Measurements from ENCODE around the gene PRPF38B.
A peak's percentile ranks its signal among the peaks of the same experiment; 100 is the strongest.
"Not testable (repeated sequence)": the region's sequence is repeated elsewhere in the genome, so short reads cannot be mapped to it uniquely, and the experiment has no call there.

The PRPF38B gene, protein sequence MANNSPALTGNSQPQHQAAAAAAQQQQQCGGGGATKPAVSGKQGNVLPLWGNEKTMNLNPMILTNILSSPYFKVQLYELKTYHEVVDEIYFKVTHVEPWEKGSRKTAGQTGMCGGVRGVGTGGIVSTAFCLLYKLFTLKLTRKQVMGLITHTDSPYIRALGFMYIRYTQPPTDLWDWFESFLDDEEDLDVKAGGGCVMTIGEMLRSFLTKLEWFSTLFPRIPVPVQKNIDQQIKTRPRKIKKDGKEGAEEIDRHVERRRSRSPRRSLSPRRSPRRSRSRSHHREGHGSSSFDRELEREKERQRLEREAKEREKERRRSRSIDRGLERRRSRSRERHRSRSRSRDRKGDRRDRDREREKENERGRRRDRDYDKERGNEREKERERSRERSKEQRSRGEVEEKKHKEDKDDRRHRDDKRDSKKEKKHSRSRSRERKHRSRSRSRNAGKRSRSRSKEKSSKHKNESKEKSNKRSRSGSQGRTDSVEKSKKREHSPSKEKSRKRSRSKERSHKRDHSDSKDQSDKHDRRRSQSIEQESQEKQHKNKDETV

DNA sequence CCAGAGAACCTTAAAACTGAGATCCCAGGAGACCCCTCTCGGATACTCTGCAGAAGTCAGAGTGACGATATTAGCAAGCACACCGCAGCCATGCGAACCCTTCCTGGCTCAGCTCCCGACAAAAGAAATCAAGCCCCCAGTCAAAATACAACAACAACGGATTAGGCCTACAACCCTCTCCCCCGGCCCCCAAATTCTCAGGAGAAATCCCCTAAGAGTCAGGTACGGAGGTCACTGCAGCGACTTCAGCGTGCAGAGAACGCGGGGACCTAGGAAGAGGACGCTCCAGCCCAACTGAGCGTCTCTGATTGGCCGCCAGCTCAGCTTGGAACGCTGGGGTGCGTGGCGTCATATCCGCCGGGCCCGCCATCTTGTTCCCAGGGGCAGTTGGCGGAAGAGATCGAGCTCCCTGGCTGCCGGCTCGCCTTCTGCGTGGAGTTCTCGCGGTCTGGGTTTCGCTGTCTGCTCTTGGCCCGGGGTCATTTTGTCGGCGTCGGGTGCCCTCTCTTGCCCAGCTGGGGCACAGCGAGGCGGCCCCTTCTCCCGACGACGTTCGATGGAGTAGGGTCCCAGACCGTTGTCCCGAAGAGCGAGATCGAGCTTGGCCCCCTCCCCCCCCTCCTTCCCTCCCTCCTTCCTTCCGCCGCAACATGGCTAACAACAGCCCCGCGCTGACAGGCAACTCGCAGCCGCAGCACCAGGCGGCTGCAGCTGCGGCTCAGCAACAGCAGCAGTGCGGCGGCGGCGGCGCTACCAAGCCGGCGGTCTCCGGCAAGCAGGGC, at the start of gene PRPF38B:
PRPF38B (plus strand) TSS at position 369 of the 782 bp plus-strand sequence; CDS start at position 651, 282 bp downstream.
- DNase-seq (ENCODE audit: low read depth in 2 of 2): peak; percentile 91 to 93

DNA sequence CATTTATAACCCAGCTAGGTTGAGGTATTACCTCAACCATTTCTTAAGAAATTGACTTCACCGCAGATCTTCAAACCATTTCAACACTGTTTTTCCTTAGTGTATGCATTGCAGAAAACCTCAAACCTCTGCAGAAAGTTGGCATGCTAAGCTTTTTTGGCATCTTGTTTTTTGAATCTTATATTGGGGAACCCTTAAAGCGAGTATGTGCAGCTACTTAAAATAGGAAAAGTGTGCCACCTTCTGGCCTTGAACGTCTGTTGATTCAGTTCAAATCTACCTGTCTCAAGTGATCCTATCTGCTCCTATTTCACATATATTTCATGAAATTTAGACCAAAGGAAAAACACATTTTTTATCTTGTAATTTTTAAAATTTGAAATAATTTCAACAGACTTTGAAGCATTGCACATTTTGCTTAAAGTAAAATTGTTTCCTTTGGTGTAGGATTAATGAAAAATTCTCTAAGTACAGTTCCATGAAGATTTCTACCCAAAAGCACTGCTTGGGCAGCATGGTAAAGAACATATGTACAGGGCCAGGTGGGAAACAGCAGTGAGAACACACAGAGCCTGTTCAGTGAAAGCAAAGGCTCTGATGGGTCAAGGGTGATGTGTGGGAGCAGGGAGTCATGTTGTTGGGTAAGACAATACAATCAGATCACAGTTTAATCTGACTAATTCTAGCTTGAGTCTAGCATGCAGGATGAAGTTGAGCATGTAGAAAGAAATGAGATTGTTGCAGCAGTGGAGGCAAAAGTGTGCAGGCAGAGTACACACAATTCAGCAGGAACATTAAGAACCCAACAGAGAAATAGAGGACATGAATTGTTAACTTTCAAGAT, 48.4 kb upstream of the PRPF38B start:
- peak in 1 of 2 donors; percentile 39 for DNase-seq (ENCODE audit: low read depth in 2 of 2)

DNA sequence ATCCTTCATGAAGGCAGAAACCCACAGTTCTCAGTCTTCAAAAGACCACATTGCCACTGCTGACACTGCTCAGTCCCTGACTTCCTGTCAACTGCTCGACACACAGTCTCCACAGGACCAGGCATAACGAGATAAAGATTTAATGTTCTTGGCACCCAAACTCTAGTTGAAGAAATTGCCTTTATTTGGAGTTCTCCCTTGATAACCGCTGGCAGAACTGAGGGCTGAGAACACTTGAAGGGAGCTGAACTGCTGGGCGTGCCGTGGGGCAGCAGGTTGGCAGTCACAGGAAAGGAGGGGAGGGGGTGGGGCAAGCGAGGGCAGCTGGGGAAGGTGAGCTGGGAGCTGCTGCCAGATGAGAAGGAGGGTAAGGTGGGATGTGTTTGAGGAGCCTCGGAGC, 47.1 kb upstream of the PRPF38B start:
- peak in 1 of 2 donors; percentile 13 for DNase-seq (ENCODE audit: low read depth in 2 of 2)

DNA sequence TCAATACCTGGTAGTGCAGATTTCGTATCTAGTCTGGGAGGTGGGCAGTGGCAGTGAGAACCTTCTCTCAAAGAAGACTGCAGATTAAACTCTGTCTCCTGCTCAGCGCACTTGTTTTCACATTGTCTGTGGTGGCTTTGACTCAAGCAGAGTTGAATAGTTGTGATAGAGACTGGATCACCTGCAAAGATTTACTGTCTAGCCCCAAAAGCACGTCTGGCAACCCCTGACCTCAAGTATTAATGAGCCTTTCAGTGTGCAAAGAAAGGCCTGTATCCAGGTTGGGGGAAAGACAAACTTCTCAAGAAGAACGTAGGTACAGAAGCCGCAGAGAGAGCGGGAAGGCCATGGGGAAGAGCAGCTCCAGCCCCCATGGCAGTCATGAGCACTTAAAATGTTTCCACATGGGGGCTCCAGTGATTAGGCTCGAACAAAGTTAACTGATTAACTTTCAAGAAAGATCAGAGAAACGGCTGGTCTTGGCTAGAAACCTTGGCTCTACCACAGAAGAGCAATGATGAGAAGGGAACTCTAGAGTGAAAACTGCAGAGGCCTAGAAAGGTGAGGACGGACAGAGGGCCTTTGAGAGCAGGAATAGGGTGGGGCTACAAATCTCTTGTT, 46.4 kb upstream of the PRPF38B start:
- DNase-seq (ENCODE audit: low read depth in 2 of 2): no peak

DNA sequence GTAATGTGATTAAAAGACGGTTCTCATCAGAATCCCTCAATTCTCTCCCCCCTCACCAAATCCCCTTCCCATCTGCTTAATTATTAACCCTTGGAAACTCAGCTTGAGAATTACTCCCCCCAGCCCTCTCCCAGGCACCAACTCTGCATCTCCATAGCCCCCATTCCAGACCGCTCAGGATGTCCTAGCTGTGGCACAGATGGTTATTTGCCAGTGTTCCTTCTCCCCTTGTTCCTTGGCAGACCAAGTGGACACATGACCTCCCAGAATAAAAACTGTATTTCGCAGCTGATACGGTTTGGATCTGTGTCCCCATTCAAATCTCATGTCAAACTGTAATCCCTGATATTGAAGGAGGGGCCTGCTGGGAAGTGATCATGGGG, 45.9 kb upstream of the PRPF38B start:
- DNase-seq (ENCODE audit: low read depth in 2 of 2): no peak

DNA sequence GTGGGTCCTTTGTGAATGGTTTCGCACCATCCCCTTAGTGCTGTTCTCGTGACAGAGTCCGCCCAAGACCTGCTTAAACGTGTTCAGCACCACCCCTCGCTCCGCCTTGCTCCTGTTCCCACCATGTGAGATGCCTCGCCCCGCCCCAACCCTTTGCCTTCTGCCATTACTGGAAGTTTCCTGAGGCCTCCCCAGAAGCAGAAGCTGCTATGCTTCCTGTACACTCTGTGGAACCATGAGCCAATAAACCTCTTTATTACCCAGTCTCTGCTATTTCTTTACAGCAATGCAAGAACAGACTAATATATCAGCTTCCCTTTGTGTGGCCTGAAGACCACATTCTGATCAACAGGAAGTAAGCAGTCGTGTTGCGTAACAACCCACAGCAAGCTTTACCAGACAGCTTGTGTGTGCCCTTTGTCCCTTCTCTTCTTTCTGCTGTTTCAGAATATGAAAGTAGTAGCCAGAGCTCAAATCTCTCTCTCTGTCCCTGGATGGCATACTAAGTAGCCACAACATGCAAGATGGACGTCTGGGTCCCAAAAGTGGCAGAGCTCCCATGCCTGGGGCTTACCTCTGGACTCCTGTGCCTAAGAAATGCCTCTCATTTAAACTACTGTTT, 45.4 kb upstream of the PRPF38B start:
- peak; percentile 70 to 74 for DNase-seq (ENCODE audit: low read depth in 2 of 2)

DNA sequence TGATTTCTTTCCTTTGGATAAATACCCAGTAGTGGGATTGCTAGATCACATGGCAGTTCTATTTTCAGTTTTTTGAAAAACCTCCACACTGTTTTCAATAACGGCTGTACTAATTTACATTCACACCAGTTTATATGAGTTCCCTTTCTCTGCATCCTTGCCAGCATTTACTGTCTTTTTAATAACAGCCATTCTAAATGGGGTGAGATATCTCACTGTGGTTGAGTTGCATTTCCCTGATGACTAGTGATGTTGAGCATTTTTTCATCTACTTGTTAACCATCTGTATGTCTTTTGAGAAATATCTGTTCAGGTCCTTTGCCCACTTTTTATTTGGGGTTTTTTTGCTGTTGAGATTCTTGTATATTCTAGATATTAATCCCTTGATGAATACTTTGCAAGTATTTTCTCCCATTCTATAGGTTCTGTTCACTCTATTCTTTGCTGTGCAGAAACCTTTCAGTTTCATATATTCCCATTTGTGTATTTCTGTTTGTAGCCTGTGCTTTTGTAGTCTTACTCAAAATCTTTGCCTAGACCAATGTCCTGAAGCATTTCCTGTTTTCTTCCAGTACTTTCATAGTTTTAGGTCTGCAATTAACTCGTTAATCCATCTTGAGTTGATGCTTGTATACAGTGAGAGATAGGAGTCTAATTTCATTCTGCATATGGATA, 38.5 kb upstream of the PRPF38B start:
- no peak for DNase-seq (ENCODE audit: low read depth in 2 of 2)

DNA sequence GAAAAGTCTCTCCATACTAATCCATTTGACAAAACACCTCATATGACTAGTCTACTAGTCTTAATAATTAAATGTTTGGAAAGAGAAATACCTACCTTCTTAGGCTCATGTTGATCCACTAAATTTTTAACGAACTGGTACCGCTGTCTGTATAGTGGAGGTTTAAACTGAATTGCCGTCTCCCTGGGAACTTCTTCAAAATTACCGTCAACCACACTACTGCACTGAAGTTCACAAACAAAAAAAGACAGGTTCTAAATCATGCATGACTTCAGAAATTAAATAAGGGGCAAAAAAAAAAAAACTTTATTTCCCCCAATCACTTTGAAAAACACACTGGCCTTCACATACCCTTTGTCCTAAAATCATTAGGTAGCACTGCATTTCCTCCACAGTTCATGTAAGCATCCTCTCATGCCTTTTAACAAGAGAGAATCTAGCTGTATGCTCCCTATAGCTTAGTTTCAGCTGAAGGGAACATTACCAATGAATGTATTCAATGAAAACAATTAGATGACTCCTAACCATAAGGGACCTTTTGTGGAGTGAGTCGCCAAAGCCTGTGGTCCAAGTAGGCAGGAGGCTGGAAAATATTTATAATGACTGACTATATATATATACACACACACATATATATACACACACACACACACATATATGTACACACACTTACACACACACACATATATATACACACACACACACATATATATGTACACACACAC, 34.6 kb upstream of the PRPF38B start:
- no peak for DNase-seq (ENCODE audit: low read depth in 2 of 2)

DNA sequence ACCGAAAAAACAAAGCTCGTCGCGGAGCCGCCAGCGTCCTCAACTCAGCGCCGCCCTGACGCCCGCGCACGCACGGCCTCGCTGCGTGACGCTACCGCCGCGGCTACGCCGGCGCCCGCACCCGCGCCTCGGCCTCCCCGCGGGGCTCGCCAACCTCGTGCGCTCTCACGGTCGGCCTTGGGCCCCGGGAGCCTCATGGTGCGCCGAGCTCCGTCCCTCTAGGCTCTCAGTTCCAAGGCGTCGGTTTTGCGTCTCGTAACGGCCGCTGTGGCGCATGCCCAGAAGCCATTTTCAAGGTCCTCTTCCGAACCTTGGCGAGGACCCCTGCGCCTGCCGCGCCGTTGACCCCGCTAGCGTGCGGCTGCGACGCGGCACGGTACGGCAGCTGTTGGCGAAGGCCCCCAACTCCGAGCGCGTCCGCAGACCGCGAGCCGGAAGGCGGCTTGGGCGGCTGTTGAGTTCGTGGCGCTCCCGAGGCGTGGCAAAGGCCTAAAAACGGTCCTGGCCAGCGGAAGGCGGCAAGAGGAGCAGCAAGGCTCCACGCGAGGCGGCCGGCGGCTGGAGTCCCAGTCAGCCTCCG, 31.0 kb upstream of the PRPF38B start, which contains the start of gene HENMT1:
HENMT1 (minus strand) TSS at position 64 of the 580 bp plus-strand sequence. CDS start 1,209 bp downstream, outside the sequence.
- DNase-seq (ENCODE audit: low read depth in 2 of 2): peak; percentile 45 to 74

DNA sequence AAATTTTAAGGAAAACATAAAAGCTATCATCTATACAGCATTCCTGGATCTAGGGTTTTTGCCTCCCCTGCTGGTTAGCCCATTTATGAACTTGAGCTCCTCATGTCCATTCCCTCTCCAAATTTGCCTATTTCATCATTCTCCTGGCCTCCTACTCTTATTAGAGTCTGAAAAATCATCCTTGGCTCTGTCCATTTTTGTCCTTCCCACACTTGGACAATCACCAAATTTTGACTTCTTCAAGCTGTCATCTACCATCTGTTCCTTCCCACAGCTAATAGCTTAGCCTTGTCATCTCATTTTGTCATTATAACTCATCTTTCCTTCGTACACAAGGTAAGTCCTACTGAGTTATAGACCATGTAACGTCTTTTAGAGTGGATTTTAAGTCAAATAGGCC, 29.0 kb upstream of the PRPF38B start:
- DNase-seq (ENCODE audit: low read depth in 2 of 2): no peak

DNA sequence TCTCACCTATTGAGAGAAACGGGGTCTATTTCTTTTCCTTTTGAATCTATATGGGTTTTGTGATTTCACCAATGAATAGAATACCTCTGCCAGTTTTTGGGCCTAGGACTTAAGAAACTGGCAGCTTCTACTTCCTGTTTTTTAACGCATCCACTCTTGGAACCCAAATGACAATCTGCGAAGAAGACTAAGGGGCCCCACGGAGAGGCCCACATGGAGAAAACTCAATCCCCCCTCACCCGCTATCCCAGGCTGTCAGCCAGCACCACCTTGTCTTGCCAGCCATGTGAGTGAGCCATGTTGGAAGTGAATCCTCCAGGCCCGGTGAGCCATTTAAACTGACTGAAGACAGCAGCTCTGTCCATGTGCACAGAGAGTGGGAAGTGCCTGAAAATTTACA, 27.6 kb upstream of the PRPF38B start:
- DNase-seq (ENCODE audit: low read depth in 2 of 2): no peak

DNA sequence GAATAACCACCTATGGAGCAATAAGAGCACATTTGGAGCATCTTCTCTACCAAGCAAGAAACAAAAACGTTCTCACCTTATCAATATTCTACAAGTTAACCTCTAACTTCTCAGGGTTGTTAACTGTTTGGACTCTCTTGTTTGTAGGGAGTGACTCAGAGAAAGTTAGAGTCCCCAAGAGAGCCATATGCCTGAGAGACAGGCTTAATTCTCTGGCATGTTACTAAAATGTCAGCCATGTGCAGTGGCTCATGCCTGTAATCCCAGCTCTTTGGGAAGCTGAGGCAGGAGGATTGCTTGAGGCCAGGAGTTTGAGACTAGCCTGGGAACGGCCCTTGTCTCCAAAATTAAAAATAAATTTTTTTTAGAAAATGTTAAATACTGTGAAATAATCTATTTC, 27.0 kb upstream of the PRPF38B start:
- DNase-seq (ENCODE audit: low read depth in 2 of 2): no peak

DNA sequence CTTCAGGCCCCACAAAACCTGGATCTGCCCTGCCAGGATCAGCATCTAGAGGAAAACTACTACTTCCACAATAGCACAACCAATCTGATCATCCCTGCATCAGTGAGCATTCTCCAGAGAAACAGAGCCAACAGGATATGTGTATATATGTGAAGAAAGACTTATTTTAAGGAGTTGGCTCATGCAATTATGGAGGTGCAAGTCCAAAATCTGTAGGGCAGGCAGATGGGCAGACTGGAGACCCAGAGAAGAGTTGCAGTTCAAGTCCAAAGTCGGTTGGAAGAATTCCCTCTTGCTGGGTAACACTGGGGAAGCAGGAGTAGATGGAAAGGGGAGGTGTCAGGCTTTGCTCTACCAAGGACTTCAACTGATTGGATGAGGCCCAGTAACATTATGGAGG, 26.3 kb upstream of the PRPF38B start:
- no peak for DNase-seq (ENCODE audit: low read depth in 2 of 2)

DNA sequence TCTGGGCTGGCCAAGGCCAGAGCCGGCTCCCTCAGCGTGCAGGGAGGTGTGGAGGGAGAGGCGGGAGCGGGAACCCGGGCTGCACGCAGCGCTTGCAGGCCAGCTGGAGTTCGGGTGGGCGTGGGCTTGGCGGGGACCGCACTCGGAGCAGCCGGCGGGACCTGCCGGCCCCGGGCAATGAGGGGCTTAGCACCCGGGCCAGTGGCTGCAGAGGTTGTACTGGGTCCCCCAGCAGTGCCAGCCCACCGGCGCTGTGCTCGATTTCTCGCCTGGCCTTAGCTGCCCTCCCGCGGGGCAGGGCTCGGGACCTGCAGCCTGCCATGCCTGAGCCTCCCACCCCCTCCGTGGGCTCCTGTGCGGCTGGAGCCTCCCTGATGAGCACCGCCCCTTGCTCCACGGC, 24.7 kb upstream of the PRPF38B start:
- DNase-seq (ENCODE audit: low read depth in 2 of 2): not testable (repeated sequence)

DNA sequence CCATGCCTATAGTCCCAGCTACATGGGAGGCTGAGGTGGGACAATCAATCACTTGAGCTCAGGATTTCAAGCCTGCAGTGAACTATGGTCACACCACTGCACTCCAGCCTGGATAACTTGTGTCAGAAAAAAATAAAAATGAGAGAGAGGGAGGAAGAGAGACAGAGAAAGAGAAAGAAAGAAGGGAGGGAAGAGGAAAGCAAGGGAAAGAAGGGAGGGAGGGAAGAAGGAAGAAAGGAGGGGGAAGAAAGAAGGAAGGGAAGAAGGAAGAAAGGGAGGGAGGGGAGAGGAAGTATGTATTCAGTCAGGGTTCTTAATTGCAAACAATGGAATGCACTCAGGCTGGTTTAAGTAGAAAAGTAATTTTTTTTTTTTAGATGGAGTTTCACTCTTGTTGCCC, 23.3 kb upstream of the PRPF38B start:
- DNase-seq (ENCODE audit: low read depth in 2 of 2): no peak

DNA sequence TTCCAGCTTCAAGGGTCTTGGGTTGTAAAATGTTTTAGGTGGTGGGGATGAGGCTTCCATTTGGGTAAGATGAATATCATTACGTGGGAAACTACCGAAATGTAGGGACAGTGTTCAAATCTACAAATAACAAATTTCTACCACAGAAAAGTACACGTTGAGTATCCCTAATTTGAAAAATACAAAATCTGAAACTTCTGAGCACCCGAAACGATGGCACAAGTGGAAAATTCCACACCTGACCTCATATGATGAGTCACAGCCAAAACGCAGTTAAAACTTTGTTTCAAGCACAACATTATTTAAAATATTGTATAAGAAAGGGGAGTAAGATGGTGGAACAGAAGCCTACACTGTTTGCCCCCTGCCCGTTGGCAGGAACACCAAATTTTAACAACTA, 22.4 kb upstream of the PRPF38B start:
- DNase-seq (ENCODE audit: low read depth in 2 of 2): no peak

DNA sequence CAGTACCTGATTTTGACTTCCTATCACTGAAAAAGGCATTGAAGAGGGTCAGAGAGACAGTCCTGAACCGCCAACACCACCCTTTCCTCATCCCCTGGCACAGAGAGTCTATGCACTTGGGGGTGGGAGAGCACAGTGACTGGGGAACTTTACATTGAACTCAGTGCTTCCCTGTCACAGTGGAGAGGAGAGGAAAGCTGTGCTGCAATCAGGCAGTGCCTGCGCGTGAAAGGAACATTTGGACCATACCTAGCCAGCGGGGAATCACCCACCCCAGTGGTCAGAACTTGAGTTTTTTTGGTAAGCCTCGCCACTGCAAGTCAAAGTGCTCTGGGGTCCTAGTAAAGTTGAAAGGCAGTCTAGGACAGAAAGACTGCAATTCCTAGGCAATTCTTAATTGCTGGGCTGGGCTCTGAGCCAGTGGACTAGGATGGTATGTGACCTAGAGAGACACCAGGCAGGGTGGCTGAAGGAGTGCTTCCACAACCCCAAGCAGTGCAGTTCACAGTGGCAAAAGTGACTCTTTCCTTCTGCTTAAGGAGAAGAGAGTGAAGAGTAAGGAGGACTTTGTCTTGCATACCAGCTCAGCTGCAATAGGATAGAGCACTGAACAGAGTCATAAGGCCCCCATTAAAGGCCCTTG, 21.9 kb upstream of the PRPF38B start:
- no peak for DNase-seq (ENCODE audit: low read depth in 2 of 2)

DNA sequence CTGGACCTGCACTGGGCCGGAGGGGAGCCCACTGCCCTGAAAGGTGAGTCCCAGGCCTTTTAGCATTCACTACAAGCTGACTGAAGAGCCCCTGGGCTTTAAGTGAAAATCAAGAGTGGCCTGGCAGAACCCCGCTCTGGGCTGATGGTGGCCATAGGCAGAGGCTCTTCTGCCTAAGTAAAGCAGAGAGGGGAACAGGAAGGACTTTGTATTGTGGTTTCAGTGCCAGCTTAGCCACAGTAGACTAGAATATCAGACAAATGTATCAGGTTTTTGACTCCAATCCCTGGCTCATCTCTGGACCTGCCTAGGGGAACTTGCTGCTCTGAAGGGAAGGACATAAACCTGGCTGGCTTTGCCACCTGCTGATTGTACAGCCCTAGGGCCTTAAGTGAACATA, 21.0 kb upstream of the PRPF38B start:
- DNase-seq (ENCODE audit: low read depth in 2 of 2): no peak

DNA sequence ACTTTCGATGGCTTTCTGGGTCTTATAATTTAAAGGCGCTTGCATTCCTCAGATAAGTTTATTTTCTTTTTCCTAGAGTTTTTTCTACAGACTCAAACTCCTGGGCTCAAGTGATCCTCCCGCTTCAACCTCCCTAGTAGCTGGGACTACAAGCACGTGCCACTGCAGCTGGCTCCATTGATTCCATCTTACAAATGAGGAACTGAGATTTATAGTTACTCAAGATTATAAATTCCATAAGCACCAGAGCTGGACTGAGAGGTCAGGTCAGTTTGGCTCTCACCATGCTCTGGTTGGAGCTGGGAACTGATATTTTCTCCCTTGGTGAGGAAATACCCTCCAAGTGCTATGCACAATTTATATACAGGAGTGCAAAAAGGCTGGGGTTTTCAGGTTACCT, 13.4 kb upstream of the PRPF38B start:
- no peak for DNase-seq (ENCODE audit: low read depth in 2 of 2)
